Medulla oblongata (tissue), 1 donor: Measurements from ENCODE around the gene LSM8.
A peak's percentile ranks its signal among the peaks of the same experiment; 100 is the strongest.
"Not testable (repeated sequence)": the region's sequence is repeated elsewhere in the genome, so short reads cannot be mapped to it uniquely, and the experiment has no call there.

Source experiments
- DNase-seq: peaks from one replicate; pipeline ENCODE4 v3.0.0-alpha.2; 2015; ENCODE audit errors: extremely low spot score

The LSM8 gene

DNA sequence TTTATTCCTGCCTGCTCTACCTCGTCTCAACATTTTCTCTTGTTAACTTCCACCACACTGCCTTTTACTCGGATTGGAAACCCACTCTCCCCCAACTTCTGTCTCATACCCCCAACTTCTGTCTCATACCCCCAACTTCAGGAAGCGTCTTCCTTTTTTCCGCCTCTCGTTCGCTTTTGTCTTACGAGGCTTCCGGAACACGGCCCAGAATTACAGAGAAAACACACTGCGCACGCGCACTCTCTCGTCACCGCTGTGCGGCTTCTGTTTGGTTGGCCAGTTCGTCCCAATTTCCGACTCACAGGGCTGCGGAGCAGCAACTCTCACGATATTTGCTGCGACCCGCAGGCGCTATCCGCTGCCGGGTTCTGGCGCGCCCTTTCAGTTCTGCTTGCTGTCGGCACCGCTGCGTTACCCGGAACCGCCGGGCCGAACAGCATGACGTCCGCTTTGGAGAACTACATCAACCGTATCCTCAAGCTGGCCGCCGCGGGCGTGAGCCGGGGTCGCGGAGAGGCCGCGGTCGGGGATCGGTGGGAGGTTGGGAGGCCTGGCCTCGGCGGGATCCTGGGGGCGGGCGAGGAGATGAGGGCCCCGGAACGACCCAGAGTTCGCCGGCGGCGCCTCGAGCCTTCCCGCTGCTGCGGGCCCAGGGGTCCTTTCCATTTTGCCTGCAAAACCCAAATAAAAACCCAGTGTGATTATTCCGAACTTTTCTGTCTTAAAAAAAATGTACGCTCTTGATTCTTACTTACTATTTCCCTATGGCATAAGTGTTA lies at the start of gene LSM8:
Gene LSM8 (plus strand): TSS at position 379 of the 779 bp plus-strand sequence. CDS start 60 bp downstream, at position 439.
- DNase-seq, result peak; percentile 99

DNA sequence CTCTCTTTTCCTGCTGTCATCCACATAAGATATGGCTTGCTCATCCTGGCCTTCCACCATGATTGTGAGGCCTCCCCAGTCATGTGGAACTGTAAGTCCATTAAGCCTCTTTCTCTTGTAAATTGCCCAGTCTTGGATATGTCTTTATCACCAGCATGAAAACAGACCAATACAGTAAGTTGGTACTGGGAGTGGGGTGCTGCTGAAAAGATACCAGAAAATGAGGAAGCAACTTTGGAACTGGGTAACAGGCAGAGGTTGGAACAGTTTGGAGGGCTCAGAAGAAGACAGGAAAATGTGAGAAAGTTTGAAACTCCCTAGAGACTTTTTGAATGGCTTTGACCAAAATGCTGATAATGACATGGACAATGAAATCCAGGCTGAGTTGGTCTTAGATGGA lies 49.5 kb upstream of the LSM8 start:
- DNase-seq, result not testable (repeated sequence)

DNA sequence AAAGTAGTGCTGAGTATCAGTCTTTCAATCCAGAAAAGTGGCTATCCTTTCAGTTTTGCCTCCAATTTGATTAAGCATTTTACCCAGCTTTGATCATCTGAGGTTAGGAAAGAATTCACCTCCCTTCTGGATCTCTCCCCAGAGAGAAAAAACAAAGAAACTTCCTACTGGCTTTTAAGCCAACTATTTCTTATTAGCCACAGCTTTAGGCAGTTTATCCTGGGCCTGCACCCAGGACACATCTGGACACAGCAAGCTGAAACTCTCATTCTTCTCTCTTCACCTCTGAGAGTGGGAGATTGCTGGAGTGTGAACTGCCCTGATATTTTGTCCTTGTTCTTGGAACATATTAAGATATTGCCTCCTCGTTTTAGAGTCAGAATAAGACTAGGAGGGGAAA lies 43.5 kb upstream of the LSM8 start:
- DNase-seq, result peak; percentile 17

GRCh38 chr7:118142012-118142411 lies 42.0 kb upstream of the LSM8 start:
- no peak for DNase-seq

DNA sequence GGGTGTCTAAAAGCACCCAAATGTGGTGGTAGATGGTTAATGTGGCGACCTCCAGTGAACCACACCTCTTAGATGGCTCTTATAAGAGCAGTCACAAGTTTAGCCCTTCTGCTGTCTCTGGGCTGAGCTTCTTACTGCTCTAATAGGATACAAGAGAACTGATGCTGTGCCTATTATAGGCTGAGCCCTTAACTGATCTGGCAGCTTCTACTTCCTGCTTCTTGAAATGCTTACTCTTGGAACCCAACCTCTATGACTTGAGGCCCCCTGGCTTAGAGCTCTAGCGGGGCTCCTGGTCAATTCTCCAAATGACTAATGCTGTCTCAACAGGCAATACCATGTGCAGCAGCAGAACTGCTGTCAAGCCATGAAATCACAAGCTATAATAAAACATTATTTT lies 35.0 kb upstream of the LSM8 start:
- no peak for DNase-seq

DNA sequence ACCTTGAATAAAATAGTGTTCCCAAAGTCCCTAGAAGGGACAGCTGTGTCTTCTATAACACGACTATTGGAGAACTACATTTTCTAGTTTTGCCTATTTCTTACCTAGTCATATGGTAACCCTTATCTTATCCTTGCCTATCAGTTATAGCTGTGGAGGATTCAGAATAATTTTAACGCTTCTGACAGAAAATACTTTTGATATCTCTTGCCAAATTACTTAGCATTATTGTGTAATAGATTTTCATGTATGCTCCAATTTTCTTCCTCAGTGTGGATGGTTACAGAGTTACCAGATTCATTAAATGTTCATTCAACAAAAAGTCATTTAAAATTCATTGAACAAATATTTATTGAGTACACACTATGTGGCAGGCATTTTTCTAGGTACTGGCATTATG lies 34.6 kb upstream of the LSM8 start:
- no peak for DNase-seq

DNA sequence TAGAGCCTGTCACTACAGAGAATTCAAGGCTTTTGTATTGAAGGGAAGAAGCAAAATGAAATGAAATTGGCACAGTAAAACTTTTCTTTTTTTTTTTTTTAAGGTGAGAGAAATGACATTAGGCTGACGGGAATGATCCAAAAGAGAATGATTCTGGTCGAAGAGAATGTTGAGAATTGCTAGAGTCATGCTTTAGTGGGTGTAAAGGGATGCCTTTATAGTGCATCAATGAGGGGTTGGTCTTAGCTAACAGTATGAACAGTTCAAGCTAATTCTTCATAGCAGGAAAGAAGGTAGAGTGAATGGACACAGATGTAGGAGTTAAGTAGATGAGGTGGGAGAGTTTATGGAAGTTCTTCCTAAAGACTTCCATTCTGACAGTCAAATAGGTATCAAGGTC lies 32.3 kb upstream of the LSM8 start:
- no peak for DNase-seq

DNA sequence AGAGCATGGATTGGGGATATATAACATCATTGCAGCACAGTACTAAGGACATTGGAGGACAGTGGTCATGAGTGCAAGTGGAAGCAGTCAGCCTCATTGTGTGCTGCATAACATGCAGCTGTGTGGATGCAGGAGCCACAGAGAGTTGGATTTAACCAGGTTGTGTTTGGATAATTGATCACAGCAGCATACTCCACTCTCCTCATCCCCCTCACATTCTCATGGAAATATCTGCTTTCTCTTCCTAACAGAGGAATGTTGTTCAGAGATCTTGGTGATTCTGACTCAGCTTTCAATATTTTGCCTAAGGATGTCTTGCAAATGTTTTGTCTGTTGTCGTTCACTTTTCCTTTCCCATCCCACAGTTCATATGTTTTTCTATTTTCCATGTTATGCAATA lies 31.8 kb upstream of the LSM8 start:
- no peak for DNase-seq

GRCh38 chr7:118152654-118153053 lies 31.3 kb upstream of the LSM8 start:
- peak; percentile 18 for DNase-seq

DNA sequence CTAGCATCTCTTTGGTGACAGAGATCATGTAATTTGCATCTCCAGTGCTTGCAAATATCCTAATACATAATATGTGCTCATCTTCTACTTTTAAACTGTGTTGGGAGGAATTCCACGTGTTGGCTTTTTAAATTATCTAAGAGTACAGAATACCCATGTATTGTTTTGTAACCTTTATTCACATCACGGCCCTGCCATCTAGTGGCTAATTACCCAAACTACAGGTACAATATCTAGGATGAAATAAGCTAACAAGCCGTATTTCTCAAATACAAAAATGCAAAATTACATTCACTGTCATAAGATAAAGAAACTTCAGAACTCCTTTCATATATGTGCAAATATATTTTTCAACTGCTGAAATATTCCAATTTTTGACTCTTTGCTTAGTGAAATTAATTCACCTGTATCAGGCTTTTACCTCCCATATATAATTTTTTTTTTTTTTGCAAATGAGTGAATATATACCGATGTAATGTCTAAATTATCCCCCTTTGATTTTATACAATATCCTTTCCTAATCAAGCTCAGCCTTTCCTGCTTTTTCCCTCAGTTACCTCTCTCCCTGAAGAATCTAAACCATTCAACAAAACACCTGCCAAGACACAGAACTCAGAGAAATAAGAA lies 30.3 kb upstream of the LSM8 start:
- DNase-seq, result peak; percentile 53

GRCh38 chr7:118158766-118159165 lies 25.2 kb upstream of the LSM8 start:
- no peak for DNase-seq

GRCh38 chr7:118169146-118169545 lies 14.8 kb upstream of the LSM8 start:
- DNase-seq, result no peak

DNA sequence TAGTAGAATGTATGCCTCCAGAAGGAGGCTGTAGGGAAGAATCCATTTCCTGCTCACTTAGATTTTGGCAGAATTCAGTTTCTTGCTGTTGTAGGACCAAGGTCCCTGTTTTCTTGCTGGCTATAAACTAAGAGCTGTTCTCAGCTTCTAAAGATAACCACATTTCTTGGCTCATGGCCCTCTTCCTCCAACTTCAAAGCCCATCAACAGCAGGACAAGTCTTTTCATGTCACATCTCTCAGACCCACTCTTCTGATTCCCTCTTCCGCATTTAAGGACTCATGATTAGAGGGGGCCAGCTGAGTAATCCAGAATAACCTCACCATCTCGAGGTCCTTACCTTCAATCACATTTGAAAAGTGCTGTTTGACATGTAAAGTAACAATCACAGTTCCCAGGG lies 8.2 kb upstream of the LSM8 start:
- DNase-seq, result no peak

- no peak for DNase-seq
Observed at GRCh38 chr7:118179191-118179590, 4.8 kb upstream of the LSM8 start.

- DNase-seq, result peak; percentile 23
Observed at GRCh38 chr7:118182593-118183427, 1.2 kb upstream of the LSM8 start.

DNA sequence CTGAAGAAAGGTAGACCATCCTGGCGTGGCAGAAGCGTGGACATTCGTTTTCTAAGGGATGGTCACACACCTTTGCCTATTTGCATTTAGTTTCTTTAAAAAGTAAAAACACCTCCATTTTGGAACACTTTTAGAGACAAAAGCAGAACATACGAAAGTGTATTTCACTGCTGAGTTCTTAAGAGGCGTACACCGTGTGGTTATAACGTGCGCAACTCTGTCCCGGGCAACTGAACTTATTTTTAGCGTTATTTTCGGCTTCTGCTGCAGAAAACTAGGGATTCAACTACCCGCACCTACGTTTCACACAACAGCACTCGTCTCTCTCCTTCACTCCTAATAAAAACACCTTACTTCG lies 557 bp upstream of the LSM8 start:
- no peak for DNase-seq

DNA sequence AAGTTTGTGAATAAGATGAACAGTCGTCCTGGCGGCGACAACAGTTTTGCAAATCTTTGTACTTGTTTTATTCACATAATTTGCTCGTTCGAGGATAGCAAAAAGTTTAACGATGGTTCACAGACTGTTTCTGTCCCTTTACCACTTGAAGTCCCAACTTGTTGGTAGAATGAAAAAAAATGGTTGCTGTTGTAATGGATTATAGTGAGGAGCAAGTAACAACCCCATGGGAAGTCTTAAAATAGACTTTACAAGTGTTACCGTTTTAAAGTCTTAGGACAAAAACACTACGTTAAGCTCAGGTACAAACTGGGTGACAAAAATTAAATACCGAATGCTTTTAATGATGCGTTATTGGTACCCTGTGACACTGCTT lies 589 bp downstream of the LSM8 start:
- peak; percentile 25 for DNase-seq

DNA sequence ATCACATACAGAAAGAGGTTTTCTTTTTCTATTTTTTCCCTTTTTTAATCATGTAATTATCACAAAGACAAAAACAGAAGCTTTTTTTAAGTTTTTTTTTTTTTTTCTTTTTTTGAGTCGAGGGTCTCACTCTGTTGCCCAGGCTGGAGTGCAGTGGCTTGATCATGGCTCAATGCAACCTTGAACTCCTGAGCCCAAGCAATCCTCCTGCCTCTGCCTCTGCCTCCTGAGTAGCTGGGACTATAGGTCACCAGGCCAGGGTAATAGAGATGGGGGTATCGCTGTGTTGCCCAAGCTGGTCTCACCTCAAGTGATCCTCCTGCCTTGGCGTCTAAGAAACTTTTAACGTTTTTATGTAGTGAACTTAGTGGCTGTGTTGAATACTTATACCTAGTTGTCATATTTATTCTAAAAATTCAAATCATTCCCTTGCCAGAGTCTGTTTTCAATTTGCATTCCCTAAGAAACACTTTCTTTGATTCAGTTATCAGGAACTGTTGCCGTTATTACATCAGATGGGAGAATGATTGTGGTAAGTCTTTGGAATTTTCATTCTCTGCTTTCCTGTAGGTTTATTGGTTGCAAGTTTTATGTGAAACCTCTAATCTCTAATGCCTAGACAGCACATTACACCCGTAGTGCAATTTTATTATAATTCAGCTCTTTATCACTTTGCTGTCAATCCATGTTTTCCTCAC lies 1.3 kb downstream of the LSM8 start:
- no peak for DNase-seq

- DNase-seq, result no peak
Observed at GRCh38 chr7:118186501-118186900, 2.5 kb downstream of the LSM8 start.

GRCh38 chr7:118194571-118194970 lies 10.6 kb downstream of the LSM8 start:
- DNase-seq, result no peak

DNA sequence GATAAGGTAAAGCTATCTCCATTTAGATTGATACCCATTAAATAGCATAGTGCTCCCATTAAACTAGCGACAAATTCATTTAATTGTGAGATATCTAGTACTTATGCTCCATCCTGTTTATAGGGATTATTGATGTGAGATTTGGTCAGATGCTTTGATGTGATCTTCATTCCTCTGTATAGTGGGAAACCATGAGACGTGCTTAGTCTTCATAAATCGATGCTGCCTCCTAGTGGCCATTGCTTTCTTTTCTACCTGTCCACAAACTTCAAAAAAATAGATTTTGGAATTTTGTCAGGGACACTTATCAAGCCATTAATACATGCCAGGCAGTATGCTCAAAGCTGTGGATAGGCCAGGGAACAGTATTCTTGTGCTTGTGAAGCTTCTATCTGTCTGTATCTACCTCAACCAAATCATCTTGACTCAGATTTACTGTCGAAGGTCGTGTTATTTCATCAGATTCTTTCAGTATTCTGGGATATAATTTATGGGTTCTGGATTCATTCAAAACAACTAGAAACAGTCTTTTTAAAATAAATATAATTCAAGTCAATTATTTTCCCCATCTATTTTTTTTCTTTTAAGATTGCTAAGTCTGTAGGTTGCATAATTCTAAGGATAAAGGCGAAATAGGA lies 12.0 kb downstream of the LSM8 start:
- peak; percentile 76 for DNase-seq

DNA sequence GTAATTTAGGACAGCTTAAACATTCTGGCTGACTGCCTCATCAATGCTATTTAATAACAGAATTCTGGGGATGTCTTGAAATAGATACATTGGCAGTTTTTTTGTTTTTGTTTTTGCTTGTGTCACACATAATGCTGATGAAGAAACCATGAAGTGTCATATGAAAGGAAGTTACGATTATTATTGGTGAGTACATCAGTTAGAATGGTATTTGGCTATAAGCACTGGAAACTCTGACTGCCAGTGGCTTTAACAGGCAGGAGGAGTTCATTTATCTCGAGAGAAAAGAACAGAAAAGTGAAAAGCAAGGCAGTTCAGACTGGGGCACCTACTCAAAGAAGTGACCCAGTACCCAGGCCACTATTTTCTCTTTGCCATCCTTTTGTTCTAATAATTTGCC lies 18.1 kb downstream of the LSM8 start:
- DNase-seq, result no peak
